A673 (cell line): ENCODE data around the gene MN1.

Experiments used
- EZH2 ChIP-seq: fragments of 200-600 bp; sonication (generic); IDR thresholded peaks from 2 replicates; pipeline ENCODE4 v1.6.1; 2017; ENCODE audit warnings: borderline replicate concordance, low read depth, mild to moderate bottlenecking, mixed read lengths, antibody characterized with exemption, low read length; ENCODE audit not compliant: poor library complexity, severe bottlenecking
- TF ChIP-seq, protein P1 (sequence below): fragments of 300-800, 200-600 bp; sonication (generic); conservative IDR thresholded peaks from 2 replicates; pipeline ENCODE4 v1.5.1; 2017; ENCODE audit warnings: low read depth, mild to moderate bottlenecking, antibody characterized with exemption, low read length, moderate library complexity, mixed read lengths

DNA sequence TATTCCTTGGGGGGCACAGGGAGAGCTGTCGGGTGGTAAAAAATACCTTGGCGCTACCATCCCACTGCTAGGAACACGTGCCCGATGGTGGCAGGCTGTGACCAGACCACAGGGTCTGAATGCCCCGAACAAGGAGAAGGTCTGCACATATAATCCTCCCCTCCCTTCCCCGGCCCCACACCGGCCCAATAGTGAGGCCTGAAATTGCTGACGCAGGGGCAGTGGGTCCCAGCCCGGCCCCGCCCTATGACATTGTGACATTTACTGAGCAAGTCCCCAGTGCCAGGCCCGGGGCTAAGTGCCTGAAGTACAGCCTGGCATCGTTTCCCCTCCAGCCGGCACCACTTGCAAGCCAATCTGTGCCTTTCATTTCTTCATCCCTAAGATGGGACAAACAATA, 19.5 kb downstream of the MN1 start:
- TF ChIP-seq, protein P1, sequence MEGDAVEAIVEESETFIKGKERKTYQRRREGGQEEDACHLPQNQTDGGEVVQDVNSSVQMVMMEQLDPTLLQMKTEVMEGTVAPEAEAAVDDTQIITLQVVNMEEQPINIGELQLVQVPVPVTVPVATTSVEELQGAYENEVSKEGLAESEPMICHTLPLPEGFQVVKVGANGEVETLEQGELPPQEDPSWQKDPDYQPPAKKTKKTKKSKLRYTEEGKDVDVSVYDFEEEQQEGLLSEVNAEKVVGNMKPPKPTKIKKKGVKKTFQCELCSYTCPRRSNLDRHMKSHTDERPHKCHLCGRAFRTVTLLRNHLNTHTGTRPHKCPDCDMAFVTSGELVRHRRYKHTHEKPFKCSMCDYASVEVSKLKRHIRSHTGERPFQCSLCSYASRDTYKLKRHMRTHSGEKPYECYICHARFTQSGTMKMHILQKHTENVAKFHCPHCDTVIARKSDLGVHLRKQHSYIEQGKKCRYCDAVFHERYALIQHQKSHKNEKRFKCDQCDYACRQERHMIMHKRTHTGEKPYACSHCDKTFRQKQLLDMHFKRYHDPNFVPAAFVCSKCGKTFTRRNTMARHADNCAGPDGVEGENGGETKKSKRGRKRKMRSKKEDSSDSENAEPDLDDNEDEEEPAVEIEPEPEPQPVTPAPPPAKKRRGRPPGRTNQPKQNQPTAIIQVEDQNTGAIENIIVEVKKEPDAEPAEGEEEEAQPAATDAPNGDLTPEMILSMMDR = no peak
- no peak for TF ChIP-seq EZH2
